NCI-H2196 treated with DMSO at 0.1 percent for 48 hours (cell line): ENCODE data around the gene HOXC12.

Experiments
- DNase-seq: peaks from one replicate; lab custom pipeline; 2025; ENCODE audit not compliant: unreplicated experiment; lab: John Stamatoyannopoulos, UW

Gene HOXC12

GRCh38 chr12:53982648-53983567, 28.2 kb downstream of the HOXC12 start:
- DNase-seq: no peak

- no peak for DNase-seq
These were observed 28.9 kb downstream of the HOXC12 start for GRCh38 chr12:53983568-53983949.

- no peak for DNase-seq
These were observed 29.4 kb downstream of the HOXC12 start for GRCh38 chr12:53983950-53984572.

DNA sequence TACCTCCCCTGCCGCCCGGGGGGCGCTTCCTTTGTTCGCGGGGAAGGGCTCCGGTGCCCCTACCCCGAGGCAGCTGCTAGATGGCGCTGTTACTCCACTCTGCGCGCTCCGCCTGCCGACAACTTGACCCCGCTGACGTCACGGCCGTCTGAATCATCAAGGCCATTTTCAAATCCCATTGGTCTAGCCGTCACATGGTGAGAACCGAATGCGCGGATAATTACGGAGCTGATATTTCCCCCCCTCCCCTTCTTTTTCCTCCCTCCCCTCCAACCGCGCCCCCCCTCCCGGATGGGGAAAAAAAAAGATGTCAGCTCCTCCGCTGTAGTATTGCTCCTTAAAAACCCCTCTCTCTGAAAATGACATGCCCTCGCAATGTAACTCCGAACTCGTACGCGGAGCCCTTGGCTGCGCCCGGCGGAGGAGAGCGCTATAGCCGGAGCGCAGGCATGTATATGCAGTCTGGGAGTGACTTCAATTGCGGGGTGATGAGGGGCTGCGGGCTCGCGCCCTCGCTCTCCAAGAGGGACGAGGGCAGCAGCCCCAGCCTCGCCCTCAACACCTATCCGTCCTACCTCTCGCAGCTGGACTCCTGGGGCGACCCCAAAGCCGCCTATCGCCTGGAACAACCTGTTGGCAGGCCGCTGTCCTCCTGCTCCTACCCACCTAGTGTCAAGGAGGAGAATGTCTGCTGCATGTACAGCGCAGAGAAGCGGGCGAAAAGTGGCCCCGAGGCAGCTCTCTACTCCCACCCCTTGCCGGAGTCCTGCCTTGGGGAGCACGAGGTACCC, 30.4 kb downstream of the HOXC12 start, which contains the start of gene HOXC10:
TSS of gene HOXC10 (plus strand) at position 246 of the 791 bp plus-strand sequence. CDS start at position 360, 114 bp downstream.
- peak; percentile 89 for DNase-seq

GRCh38 chr12:53985692-53985993, 30.9 kb downstream of the HOXC12 start:
- DNase-seq: no peak

DNA sequence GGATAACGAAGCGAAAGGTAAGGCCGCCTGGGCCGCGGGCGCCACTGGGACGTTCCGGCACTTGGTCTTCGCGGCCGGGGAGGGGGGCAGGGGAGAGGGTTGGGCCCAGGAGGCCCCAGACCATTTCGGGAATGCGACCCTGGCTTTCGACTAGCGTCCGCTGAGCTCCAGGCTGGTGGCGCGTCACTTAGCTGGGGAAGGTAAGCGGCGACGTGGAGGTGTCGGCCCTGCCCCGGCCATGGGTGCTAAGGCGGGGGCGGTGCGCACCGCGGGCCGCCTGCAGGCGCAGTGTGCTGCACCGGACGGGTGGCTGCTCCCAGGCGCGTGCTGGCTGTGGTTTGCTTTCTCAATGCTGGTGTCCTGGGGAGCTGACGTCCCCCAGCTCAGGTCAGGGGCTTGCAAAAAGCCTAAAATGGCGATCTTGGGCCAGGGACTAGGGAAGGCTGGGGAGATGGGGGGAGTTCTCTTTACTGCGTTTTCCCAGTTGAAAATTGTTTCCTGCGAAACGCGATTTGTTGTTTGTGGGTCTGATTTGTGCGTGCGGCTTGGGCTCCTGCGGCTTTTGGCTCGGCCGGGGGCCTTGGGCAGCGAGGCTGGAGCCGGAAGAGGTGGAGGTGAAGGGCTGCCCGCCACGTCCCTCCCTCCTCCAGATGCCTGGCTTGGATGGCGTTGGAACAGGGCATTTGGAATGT, 31.4 kb downstream of the HOXC12 start:
- no peak for DNase-seq

DNA sequence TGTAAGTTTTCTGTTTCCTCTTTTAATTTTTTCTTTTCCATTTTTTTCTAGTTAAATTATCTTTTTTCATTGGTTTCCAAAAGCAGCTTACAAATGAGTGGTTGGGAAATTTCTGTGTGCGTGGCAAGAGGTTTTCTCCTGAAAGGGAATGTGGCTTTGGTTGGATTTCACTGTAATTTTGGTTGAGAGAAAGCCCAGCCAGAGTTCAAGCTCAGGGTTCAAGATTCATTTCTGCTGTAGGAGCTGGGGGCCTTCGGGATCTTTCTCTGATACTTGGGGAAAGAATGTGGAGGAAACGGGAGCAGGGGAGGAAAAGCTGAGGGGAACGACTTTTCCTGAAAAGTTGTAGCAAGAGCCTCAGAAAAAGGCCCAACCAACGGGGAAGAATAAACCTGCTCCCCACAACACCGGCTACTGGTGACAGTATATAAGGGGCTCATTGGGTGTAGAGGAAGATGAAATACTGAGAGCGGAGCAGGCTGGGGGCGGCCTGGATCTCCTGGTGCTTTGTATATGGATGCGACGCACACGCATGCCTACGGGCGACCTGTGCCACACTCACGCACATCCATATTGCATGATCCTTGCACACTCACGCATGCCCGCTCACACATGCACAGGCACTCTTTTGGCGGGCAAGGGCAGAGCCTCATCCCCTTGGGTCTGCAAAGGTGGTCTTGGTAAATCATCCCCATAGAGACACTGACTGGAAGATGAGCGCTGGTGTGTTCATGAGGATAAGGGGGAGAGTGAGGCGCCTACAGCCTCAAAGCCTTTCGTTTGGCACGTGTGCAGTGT, 32.2 kb downstream of the HOXC12 start:
- no peak for DNase-seq

GRCh38 chr12:53987787-53988230, 33.1 kb downstream of the HOXC12 start:
- no peak for DNase-seq

DNA sequence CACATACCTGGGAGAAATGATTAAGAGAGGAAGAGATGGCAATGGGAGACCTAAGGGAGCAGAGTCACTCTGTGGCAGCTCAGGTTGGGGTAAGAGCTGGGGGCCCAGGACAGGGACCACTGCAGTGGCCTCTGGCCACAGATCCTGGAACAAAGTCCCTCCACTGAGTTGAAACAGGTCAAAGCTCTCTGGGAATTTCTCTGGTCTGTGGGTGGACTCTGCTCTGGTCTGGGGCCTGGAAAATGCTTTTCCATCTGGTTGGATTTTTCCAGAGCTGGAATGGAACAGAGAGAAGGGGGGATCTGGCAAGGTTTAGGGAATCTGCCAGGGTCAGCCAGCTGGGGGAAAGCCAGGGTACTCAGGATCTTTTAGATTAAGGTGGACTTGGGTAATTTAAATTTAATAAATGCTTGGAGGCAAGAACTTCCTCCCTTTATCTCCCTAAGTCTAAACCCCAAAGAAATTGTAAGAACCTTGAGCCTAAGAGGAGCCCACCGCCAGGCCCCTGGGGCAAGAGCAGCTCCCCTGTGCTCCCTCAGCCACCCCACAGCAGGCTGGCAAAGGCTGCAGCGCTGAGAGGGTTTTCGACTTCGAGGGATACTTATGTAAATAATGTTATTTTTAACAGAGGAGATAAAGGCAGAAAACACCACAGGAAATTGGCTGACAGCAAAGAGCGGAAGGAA, 34.0 kb downstream of the HOXC12 start:
- no peak for DNase-seq

- no peak for DNase-seq
These were observed 34.8 kb downstream of the HOXC12 start for GRCh38 chr12:53989227-53990113.

DNA sequence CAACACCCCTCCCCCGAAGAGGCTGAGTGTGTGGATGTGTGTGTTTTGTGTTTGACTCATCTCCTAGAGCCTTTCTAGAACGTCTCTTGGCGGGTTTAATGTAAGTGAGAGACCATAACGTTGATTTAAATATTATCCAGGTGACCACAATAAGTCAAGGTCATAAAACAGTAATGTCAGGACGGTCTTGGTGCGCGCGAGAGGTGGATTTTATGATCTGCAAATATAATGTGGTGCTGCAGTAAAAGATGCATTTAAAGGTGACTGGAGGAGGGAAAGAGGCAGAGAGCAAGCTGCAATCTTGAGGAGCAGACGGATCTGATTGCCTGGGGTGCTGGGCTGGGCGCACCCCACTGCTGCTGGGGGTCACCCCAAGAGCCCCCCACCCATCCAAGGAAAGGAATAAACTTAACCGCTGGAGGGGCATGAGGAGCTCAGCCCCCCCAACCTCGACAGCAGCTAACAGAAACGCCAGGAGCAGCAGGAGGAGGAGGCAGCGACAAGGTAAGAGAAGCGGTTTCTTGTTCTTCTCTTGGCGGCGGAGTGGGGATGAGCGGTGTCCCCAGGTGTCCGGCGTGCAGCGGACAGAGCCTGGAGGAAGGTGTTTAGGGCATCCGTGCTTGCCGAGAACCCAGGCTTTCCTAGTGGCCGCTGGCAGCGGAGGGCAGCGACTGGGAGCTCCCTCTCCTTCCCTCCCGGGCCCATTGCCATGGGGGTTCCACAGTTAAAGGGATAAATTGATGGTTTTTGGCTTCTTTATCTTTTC, 35.8 kb downstream of the HOXC12 start:
- DNase-seq: no peak

DNA sequence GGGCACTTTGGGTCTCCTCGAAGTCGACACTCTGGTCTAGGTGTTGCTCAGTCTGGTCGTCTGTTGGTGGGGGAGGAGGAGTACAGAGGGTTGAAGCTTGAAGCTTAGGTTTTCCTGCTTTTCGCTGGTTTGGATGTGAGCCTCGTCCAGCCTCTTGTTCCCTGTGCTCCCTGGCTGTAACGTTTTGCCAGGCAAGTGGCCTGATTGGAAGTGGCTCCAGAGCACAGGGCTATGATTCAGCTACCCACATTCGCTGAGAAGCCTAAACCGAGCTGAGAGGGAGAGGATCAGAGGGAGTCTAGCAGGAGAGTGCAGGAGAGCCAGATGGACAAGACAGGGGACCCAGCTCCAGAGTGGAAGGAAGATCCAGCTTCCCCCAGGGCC, 36.4 kb downstream of the HOXC12 start:
- DNase-seq: no peak

DNA sequence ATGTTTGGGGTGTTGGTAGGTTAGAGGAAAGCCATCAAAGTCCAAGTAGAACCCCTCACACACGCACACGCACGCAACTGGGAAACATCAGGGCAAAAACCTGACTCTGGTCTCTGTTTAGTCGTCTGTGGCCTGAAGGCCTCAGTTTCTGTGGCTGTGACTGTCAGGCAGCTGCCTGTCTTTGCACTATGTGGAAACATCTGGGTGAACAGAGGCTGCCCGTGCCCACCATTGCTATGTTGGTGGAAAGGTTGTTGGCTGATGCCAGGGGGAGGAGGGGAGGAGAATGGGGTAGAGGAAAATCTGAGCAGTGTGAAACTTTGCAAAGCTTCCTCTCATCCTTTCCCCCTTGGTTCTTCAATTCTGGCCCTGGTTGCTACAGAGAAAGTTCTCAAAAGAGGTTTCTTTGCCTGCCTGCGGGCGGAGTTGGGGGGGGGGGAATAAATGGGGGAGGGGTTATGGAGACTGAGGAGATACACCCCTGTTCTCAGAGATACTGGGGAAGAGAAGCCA, 37.7 kb downstream of the HOXC12 start:
- no peak for DNase-seq

DNA sequence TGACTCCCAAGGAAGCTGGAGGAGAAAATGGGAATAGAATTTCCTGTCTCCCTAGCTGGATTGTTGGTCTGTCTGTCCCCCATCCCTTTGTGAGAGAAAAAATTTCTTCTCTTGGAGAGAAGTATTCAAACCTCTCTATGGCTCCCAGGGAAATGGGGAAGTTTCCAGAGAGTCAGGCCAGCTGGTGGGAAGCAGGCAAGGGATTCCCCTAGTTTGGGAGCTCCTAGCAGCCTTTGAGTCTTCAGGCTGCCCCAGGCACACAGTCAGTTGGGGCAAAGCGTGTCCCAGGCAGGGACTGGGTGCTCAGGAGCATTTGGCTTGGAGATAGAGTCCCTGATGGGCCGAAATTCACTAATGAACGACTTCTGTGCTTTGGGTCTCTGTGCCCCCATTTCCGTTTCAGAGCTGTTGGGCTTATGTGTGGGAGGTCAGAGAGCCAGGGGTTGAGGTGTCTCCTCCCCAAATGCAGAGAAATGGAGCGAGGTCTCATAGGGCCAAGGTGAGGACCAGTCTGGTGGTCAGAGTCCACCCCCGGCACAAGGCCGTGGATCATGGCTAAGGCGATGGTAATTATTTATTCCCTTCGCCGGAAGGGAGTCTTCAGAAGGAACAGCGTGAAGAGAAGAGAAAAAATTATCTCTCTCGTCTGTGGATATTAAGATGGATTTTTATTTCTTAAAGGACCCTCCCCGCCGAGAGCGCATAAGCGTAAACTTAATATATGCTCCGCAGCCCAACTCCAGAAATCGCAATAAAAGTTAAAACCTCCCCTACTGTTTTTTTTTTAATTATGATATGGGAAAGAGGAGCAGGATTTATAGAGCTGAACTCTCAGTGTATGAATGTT, 38.7 kb downstream of the HOXC12 start:
- no peak for DNase-seq

DNA sequence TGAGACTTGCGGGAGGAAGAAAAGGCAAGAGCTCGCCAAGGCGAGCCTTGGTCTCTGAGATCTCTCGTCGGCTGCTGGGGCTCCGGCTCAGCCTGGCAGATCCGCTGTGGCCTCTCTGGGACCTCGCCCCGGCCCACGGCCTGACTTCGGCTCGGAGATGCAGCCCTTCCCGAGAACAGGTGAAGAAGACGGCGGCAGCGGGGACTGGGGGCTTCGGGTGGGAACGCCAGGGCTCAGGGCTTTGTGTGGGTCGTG, 39.2 kb downstream of the HOXC12 start:
- no peak for DNase-seq

DNA sequence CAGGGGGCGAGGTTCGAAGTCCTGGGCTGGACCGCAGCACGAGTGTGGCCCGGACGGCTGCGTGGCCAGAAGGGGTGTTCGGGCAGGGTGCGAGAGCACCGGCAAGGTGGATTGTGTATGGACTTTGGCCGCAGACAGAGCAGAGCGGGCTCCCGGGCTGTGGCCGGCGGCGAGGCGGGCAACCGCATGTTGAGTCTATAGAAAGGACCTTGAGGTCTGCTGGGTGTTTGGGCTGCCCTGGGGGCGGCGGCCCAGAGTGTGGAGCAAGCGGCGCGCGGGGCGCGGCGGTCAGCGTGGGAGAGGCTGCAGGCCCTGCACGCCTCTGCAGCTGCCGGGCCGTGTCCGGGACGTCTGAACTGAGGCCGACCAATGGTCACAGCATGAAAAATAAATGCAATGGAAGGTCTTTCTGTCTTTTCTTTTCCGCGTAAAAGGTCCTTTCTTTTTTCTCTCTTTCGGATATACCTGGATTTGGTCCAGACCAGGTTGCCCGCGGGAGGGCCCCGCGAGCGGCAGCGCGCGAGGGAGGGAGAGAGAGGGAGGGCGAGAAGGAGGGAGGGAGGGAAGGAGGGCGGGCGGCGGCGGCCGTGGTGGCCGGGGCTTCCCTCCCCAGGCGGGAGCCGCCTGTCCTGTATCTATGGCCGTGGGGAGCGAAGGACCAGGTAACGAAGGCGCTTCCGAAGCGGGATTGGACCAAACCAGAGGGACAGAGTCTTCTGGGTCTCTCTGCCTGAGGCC, 39.7 kb downstream of the HOXC12 start:
- DNase-seq: no peak

- DNase-seq: no peak
These were observed 40.3 kb downstream of the HOXC12 start for GRCh38 chr12:53995002-53995377.
